ENCODE data around the gene ZNF287. TPM values are rescaled to one million over a fixed set of nuclear protein-coding genes. Genes with fewer than 3 reads are reported as not detected.

The ZNF287 gene
- 2.1 and 3.3 TPM in 2 replicates for total RNA-seq

GRCh38 chr17:16568541-16569357 lies at the start of gene ZNF287:
Gene ZNF287, minus strand, starts transcription at chr17:16569204. Its CDS starts 1,473 bp downstream, at chr17:16567731.

Other genes with a start within 250 kb of the ZNF287 start
- 4.3 and 9.9 TPM in 2 replicates for gene CENPV, start 215.7 kb downstream of the ZNF287 start, total RNA-seq
- gene UBB, start 188.1 kb downstream of the ZNF287 start, total RNA-seq = 579 and 1,064 TPM in 2 replicates
- gene TRPV2, start 153.6 kb downstream of the ZNF287 start, total RNA-seq = 0.36 and 0.68 TPM in 2 replicates
- under 0.01 TPM in 2 replicates for gene LRRC75A, start 77.0 kb downstream of the ZNF287 start, total RNA-seq
- 5.1 and 6.2 TPM in 2 replicates for gene ZNF624, start 84.6 kb upstream of the ZNF287 start, total RNA-seq
- gene CCDC144A, start 121.0 kb upstream of the ZNF287 start, total RNA-seq = 0.68 and 4.5 TPM in 2 replicates

All from nasal cavity respiratory epithelium epithelial cell of viscerocranial mucosa (primary cell).